SK-N-SH (cell line): ENCODE measurements around the gene DYRK1A. TPM values are rescaled to one million over a fixed set of nuclear protein-coding genes. Genes with fewer than 3 reads are reported as not detected.
A peak's percentile ranks its signal among the peaks of the same experiment; 100 is the strongest.

Source experiments
- CTCF ChIA-PET: fragments of 300-600, 350-600 bp; formaldehyde crosslinking; extraction: SDS; loops from one replicate; lab custom pipeline; 2021; lab: Yijun Ruan, JAX
- POLR2A ChIA-PET: fragments of 350-600 bp; sonication (Branson Sonifier 250); formaldehyde crosslinking; extraction: SDS; loops from one replicate; lab custom pipeline; 2020; ENCODE audit warnings: antibody characterized with exemption, inconsistent platforms; lab: Yijun Ruan, JAX
- DNase-seq: peaks from one replicate; pipeline ENCODE4 v3.0.0; 2012
- H2AFZ ChIP-seq: fragments of 200-600 bp; sonication (generic); 2 replicates; pipeline ENCODE4 v1.8.1; 2016; ENCODE audit warnings: antibody characterized with exemption, mild to moderate bottlenecking, low read depth
- H3F3A ChIP-seq: fragments of 200-600 bp; sonication (generic); replicated peaks from 2 replicates; pipeline ENCODE3; 2016; ENCODE audit warnings: antibody characterized with exemption, mild to moderate bottlenecking; ENCODE audit not compliant: insufficient read depth
- H3K27ac ChIP-seq, 2 experiments: fragments of 200-500 bp in 1 of 2; fragments of 200-600 bp in 1 of 2; sonication (Bioruptor generic) in 1 of 2; sonication (generic), shearing (Covaris generic) in 1 of 2; 2 replicates each; pipeline versions ENCODE4 v1.5.1 to v1.6.1; 2014 to 2016; ENCODE audit warnings: low read depth in 2 of 2, inconsistent platforms in 1 of 2, low read length in 1 of 2, mild to moderate bottlenecking in 1 of 2, mixed read lengths in 1 of 2
- H3K27me3 ChIP-seq: fragments of 200-600 bp; sonication (generic), shearing (Covaris generic); 2 replicates; pipeline ENCODE4 v1.6.1; 2016; ENCODE audit warnings: mixed run types; ENCODE audit not compliant: insufficient read depth
- H3K36me3 ChIP-seq, 2 experiments: fragments of 200-500 bp in 1 of 2; fragments of 200-600 bp in 1 of 2; sonication (Bioruptor generic) in 1 of 2; sonication (generic) in 1 of 2; replicated peaks in 1 of 2; 2 replicates each; pipeline versions ENCODE3 to v1.5.1; 2014 to 2016; ENCODE audit warnings: low read length in 1 of 2, mild to moderate bottlenecking in 1 of 2; ENCODE audit not compliant: insufficient read depth in 2 of 2, control insufficient read depth in 1 of 2
- H3K4me1 ChIP-seq, 2 experiments: fragments of 200-500 bp in 1 of 2; fragments of 200-600 bp in 1 of 2; sonication (Bioruptor generic) in 1 of 2; sonication (generic), shearing (Covaris generic) in 1 of 2; 2 replicates each; pipeline versions ENCODE4 v1.5.1 to v1.6.1; 2014 to 2016; ENCODE audit warnings: low read depth in 1 of 2, low read length in 1 of 2, mixed run types in 1 of 2; ENCODE audit not compliant: insufficient read depth in 2 of 2, control insufficient read depth in 1 of 2
- H3K4me2 ChIP-seq: fragments of 200-600 bp; sonication (generic), shearing (Covaris generic); 2 replicates; pipeline ENCODE4 v1.6.1; 2017; ENCODE audit warnings: mixed run types
- H3K4me3 ChIP-seq, 2 experiments: fragments of 200-500 bp in 1 of 2; fragments of 200-600 bp in 1 of 2; sonication (Bioruptor generic) in 1 of 2; sonication (generic), shearing (Covaris generic) in 1 of 2; 2 replicates each; pipeline versions ENCODE4 v1.5.1 to v1.8.1; 2014 to 2016; ENCODE audit warnings: low read depth in 2 of 2, inconsistent platforms in 1 of 2, low read length in 1 of 2, mild to moderate bottlenecking in 1 of 2, mixed read lengths in 1 of 2, moderate library complexity in 1 of 2
- H3K79me2 ChIP-seq: fragments of 200-600 bp; sonication (generic); 2 replicates; pipeline ENCODE4 v1.8.1; 2017; ENCODE audit warnings: mild to moderate bottlenecking; ENCODE audit not compliant: insufficient read depth
- H3K9ac ChIP-seq: fragments of 200-600 bp; sonication (generic); 2 replicates; pipeline ENCODE4 v1.6.1; 2017; ENCODE audit warnings: mixed run types
- H3K9me2 ChIP-seq: fragments of 200-600 bp; sonication (generic); 2 replicates; pipeline ENCODE4 v1.6.1; 2017; ENCODE audit warnings: mixed run types
- H3K9me3 ChIP-seq: fragments of 200-600 bp; sonication (generic); 2 replicates; pipeline ENCODE4 v1.6.1; 2017; ENCODE audit warnings: mixed run types, mild to moderate bottlenecking, moderate library complexity
- H4K20me1 ChIP-seq: fragments of 200-600 bp; sonication (generic); 2 replicates; pipeline ENCODE4 v1.6.1; 2017; ENCODE audit warnings: mild to moderate bottlenecking, mixed run types; ENCODE audit not compliant: insufficient read depth
- FOXM1 ChIP-seq: IDR thresholded peaks from 2 replicates; pipeline ENCODE4 v1.4.0; 2012; ENCODE audit warnings: low read depth, mild to moderate bottlenecking
- MEF2A ChIP-seq: IDR thresholded peaks from 2 replicates; pipeline ENCODE4 v1.4.0; 2012; ENCODE audit warnings: low read depth, borderline replicate concordance
- MXI1 ChIP-seq: IDR thresholded peaks from 2 replicates; pipeline ENCODE4 v1.6.1; 2012; ENCODE audit warnings: mild to moderate bottlenecking, low read depth, low read length, improper control_type of control experiment
- RFX5 ChIP-seq: IDR thresholded peaks from 2 replicates; pipeline ENCODE4 v1.6.1; 2012; ENCODE audit warnings: mild to moderate bottlenecking, improper control_type of control experiment, low read length
- TCF12 ChIP-seq: IDR thresholded peaks from 2 replicates; pipeline ENCODE4 v1.4.0; 2012
- YY1 ChIP-seq: IDR thresholded peaks from 2 replicates; pipeline ENCODE4 v1.4.0; 2012; ENCODE audit warnings: low read depth, mild to moderate bottlenecking
- WGBS: methylation state at CpG from one replicate; pipeline ENCODE4 v1.1.6; 2017; ENCODE audit warnings: low lambda C conversion rate; 5-methylcytosine and 5-hydroxymethylcytosine counted together
- polyA plus RNA-seq, 3 experiments: library from polyadenylated mRNA; depleted of rRNA; stranded (reverse); fragments of >200 nt; gene quantifications; 2 replicates each; pipeline ENCODE4 v1.2.3, GENCODE V29; 2012
- TF ChIP-seq, protein P1 (sequence below): fragments of 200-600 bp; sonication (generic); IDR thresholded peaks from 2 replicates; pipeline ENCODE4 v1.6.1; 2017; ENCODE audit warnings: antibody characterized with exemption, mild to moderate bottlenecking, moderate library complexity
- TF ChIP-seq, protein P2 (sequence below): IDR thresholded peaks from 2 replicates; pipeline ENCODE4 v1.6.1; 2012; ENCODE audit warnings: mild to moderate bottlenecking, low read depth, low read length, moderate library complexity
- TF ChIP-seq, protein P3 (sequence below): IDR thresholded peaks from 2 replicates; pipeline ENCODE4 v1.4.0; 2012; ENCODE audit warnings: low read depth

DYRK1A gene
- polyA plus RNA-seq, 1 of the 3 experiments (the other 2 are of a cell fraction), result 19.3 TPM

DNA sequence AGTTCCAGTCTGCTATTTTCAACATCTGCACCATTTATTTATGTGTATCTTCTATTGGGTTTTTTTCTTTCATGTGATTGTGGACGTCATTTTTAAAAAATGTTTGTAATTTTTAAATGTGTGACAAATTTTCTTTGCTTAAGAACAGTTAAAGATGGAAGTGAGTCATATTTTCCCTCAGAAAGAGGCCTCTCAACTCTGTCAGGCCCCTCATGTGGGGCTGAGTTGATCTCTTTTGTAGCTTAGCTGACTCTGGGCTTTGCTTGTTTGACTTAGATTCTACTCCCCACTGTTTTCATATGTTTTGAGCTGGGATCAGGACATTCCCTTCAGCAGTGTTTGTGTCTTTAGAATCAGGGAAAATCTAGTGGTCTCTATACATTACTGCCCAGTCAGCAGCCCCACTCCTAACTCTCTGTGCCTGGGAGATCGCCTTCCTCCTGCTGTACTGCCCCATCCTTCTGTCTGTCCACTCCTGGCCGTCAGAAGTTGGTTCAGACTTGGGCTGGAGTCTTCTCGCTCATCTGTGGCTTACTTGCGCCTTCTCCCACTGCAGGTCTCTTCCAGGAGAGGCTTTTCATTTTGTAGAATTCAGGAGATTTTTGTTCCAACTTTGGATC lies 137.4 kb downstream of the DYRK1A start:
- Histone ChIP-seq H3K79me2 (peaks cover 45% of the 10 kb centered on the region), H3F3A (peaks cover 8% of the 10 kb centered on the region), H2AFZ (no peak overlapping the region), H3K9me2 (no peaks in the 10 kb centered on the region), H3K4me3 (no peak overlapping the region), H3K27me3 (no peaks in the 10 kb centered on the region), H3K4me1 (no peaks in the 10 kb centered on the region), H3K36me3 (peaks cover 67 to 83% of the 10 kb centered on the region in 2 experiments), H3K9me3 (peaks cover 22% of the 10 kb centered on the region), H4K20me1 (no peaks in the 10 kb centered on the region), H3K27ac (peak overlapping the region in 1 of 2 experiments; percentile 22; a peak in 2 of 4 replicates)
- 82% methylated on average over 5 of the region's 5 CpGs for WGBS
- POLR2A ChIA-PET, result no interaction called here
- TF ChIP-seq, protein P1, sequence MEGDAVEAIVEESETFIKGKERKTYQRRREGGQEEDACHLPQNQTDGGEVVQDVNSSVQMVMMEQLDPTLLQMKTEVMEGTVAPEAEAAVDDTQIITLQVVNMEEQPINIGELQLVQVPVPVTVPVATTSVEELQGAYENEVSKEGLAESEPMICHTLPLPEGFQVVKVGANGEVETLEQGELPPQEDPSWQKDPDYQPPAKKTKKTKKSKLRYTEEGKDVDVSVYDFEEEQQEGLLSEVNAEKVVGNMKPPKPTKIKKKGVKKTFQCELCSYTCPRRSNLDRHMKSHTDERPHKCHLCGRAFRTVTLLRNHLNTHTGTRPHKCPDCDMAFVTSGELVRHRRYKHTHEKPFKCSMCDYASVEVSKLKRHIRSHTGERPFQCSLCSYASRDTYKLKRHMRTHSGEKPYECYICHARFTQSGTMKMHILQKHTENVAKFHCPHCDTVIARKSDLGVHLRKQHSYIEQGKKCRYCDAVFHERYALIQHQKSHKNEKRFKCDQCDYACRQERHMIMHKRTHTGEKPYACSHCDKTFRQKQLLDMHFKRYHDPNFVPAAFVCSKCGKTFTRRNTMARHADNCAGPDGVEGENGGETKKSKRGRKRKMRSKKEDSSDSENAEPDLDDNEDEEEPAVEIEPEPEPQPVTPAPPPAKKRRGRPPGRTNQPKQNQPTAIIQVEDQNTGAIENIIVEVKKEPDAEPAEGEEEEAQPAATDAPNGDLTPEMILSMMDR, result no peak
- TF ChIP-seq YY1 (no peak), MEF2A (no peak), MXI1 (no peak)
- TF ChIP-seq, protein P2, sequence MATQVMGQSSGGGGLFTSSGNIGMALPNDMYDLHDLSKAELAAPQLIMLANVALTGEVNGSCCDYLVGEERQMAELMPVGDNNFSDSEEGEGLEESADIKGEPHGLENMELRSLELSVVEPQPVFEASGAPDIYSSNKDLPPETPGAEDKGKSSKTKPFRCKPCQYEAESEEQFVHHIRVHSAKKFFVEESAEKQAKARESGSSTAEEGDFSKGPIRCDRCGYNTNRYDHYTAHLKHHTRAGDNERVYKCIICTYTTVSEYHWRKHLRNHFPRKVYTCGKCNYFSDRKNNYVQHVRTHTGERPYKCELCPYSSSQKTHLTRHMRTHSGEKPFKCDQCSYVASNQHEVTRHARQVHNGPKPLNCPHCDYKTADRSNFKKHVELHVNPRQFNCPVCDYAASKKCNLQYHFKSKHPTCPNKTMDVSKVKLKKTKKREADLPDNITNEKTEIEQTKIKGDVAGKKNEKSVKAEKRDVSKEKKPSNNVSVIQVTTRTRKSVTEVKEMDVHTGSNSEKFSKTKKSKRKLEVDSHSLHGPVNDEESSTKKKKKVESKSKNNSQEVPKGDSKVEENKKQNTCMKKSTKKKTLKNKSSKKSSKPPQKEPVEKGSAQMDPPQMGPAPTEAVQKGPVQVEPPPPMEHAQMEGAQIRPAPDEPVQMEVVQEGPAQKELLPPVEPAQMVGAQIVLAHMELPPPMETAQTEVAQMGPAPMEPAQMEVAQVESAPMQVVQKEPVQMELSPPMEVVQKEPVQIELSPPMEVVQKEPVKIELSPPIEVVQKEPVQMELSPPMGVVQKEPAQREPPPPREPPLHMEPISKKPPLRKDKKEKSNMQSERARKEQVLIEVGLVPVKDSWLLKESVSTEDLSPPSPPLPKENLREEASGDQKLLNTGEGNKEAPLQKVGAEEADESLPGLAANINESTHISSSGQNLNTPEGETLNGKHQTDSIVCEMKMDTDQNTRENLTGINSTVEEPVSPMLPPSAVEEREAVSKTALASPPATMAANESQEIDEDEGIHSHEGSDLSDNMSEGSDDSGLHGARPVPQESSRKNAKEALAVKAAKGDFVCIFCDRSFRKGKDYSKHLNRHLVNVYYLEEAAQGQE, result no peak
- TF ChIP-seq, protein P3, sequence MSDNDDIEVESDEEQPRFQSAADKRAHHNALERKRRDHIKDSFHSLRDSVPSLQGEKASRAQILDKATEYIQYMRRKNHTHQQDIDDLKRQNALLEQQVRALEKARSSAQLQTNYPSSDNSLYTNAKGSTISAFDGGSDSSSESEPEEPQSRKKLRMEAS, result no peak
- TF ChIP-seq, all 33 proteins: peak for 0
- CTCF ChIA-PET, result interaction anchor here (0.9 kb wide), 1 partner anchor 27 kb away, joined by 3 read pairs; no protein-coding TSS in a partner anchor
- no peak for DNase-seq
- Histone ChIP-seq H3K9ac (no peak overlapping the region), H3K4me2 (no peak overlapping the region)

DNA sequence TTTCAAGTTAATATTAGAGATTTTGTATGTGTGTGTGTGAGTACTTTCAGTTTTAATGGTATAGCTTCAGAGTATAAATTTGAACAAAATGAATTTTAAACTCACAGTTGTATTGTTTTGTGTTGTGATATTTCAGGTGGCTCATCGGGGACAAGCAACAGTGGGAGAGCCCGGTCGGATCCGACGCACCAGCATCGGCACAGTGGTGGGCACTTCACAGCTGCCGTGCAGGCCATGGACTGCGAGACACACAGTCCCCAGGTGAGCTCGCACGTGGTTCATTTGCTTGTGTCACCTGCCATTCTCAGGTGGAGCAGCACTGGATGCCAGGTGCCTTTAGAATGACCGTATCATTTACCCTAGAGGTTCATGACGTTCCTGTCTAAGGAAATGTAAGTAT lies 139.4 kb downstream of the DYRK1A start:
- WGBS, result 97% methylated on average over 11 of the region's 12 CpGs
- Histone ChIP-seq H4K20me1 (no peaks in the 10 kb centered on the region), H3F3A (peaks cover 10% of the 10 kb centered on the region), H3K4me1 (peaks cover 0 to 9% of the 10 kb centered on the region in 2 experiments; a peak in 2 of 4 replicates), H3K9me2 (no peaks in the 10 kb centered on the region), H2AFZ (no peak overlapping the region)
- POLR2A ChIA-PET, result interaction anchor here (0.5 kb wide), 1 partner anchor 168 kb away, joined by 4 read pairs; no protein-coding TSS in a partner anchor
- TF ChIP-seq FOXM1 (no peak), RFX5 (no peak), TCF12 (no peak)
- TF ChIP-seq, all 33 proteins: peak for 0
- Histone ChIP-seq H3K9ac (no peak overlapping the region), H3K9me3 (peaks cover 22% of the 10 kb centered on the region), H3K4me2 (no peak overlapping the region), H3K27me3 (no peaks in the 10 kb centered on the region), H3K79me2 (peaks cover 34% of the 10 kb centered on the region), H3K36me3 (peaks cover 76 to 86% of the 10 kb centered on the region in 2 experiments), H3K27ac (no peak overlapping the region), H3K4me3 (no peak overlapping the region)
- CTCF ChIA-PET, result no interaction called here
- DNase-seq, result no peak
